GM21526 (cell line): Measurements from ENCODE around the gene C9orf50.
"Not testable (repeated sequence)": the region's sequence is repeated elsewhere in the genome, so short reads cannot be mapped to it uniquely, and the experiment has no call there.

Experiments used
- ATAC-seq: cut with Tn5 transposase; IDR thresholded peaks from one replicate; pipeline ENCODE4 v1.9.1; 2021; ENCODE audit warnings: moderate library complexity; ENCODE audit not compliant: unreplicated experiment, low FRiP score

The C9orf50 gene

DNA sequence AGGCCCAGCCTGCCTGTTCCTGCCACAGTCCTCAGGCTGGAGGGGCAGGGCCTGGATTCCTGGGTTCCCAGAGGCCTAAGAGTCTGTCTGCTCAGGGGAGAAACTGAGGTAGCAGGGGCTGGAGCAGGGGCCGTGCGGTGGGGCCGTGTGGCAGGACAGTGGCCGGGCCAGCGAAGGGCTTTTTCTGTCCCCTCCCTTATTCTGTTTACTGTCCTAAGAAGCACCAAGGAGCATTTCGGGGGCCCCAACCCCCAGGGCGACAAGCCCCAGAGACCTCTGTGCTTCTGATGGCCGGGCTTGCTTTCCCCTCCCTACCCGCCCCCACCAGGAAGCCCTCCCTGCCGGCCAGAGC lies 27.8 kb upstream of the C9orf50 start:
- ATAC-seq = no peak

DNA sequence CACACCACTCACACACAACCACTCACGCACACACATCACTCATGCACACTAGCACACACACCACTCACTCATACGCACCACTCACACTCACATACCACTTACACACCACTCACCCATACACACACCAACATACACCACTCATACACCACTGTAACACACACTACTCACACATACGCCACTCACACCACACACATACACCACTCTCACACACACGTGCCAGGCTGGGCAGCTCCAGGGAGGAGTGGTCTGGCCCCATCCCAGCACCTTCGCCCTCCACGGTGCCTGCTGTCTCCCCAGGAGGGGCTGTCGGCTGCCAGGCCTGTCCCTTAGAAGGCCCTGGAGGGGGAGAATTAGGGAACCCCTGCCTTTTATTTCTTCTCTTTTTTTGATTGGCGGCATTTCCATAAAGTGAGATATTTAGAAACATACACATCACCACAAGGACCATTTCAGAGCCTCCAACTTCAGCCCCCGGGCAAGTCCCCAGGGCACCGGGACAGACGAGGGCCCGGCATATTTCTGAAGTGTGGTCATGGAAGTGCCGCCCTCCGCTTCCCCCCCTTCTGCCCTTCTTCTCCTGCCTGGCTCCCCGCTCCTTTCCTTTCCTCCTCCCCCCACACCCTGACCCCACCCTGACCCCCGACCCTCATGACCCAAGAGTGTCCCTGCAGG lies 27.3 kb upstream of the C9orf50 start:
- no peak for ATAC-seq

DNA sequence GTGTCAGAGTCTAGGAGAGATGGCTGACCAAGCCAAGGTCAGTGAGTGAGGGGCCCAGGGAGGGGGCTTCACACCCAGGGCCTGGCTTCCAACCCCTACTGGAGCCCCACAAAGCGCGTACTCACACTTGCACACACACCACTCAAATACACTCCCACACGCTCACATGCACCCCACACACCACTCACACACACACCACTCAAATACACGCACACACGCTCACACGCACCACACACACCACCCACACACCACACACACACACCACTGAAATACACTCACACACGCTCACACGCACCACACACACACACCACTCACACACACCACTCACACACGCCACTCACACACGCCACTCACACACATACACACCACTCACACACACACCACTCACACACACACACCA lies 26.7 kb upstream of the C9orf50 start:
- no peak for ATAC-seq

DNA sequence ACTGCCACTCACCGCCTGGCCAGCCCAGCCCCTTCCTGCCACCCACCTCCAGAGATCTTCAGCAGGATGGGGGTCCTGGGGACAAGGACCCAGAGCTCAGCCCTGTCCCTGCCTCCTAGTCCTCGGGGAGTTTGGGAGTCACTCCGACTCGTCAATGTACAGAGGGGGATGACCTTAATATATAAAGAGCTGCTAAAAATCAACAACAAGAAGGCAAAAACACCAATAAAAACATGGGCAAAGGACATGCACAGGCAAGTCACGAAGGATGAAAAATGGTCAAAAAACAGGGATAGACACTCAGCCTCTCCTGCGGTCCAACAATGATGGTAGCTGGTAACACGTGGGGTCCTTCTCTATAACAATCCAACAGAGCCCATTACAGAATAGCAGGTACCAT lies 25.8 kb upstream of the C9orf50 start:
- no peak for ATAC-seq

DNA sequence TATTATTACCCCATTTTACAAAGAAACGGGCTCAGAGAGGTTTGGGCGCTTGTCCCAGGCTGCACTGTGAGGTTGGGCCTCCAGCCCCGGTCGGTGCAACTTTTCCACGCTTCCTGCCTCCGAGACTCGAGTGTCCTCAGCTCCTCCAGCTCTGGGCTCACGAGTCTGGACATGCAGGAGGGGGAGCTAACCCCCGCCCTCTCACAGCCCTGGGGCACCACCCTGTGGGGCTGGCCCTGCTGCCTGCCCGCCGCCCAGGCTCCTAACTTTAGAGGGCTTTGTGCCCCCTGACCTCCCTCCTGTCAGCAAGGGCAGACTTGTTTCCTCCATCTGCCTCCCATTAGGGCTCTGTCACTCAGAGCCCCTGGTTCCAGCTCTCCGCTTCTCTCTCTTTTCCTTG lies 25.4 kb upstream of the C9orf50 start:
- no peak for ATAC-seq

DNA sequence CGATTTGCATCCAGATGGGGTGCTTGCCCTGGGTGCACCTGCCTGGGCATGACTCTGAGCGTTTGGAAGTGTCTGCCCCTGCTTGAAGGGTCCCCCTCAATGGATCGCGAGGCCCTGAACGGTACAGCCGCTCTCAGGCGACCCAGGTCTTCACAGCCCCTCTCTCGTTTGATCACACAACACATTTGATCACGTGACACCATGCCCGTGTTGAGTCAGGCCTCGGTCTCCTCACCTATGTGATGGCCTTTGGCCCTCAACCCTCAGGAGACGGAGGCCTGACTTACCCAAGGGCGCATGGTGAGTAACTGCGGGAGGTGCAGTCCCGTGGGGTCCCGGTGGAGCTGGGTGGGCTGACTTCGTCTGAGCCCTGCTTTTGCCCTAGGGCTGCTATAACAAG lies 24.0 kb upstream of the C9orf50 start:
- ATAC-seq = no peak

DNA sequence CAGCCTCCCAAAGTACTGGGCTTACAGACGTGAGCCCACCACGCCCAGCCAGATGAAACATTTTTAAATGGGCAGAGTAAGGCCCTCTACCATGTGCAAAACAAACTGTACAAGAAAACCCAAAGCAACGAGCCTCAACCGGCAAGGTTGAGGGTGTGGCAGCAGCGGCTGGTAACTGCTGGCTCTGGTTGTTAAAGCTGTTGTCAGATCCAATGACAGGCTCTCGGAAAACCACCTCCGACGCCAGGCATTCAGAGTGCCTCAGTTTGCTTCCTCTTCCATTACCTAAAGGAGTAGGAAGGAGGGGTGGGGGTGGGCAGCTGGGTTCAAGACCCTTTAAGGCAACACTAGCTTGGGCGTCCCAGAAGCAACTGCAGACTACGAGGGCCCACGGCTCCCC lies 23.5 kb upstream of the C9orf50 start:
- ATAC-seq = no peak

DNA sequence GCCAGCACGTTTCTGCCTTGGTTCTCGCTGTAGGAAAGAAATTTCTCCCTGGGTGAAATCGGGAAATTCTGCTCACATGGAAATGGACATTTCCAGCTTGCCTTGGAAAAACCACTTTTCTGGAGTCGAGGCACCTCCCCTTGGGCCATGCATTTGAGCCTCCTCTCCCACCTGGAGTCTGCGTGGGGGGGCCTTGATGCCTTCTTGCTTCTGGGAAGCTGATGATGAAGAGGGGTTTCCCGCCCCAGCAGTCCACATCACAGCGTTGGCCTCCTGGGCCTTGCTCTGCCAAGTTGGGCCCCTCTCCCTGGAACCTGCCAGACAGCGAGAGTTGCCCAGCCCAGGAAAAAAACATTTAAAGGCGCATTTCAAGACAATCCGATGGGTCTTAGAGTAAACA lies 22.8 kb upstream of the C9orf50 start:
- ATAC-seq = no peak

DNA sequence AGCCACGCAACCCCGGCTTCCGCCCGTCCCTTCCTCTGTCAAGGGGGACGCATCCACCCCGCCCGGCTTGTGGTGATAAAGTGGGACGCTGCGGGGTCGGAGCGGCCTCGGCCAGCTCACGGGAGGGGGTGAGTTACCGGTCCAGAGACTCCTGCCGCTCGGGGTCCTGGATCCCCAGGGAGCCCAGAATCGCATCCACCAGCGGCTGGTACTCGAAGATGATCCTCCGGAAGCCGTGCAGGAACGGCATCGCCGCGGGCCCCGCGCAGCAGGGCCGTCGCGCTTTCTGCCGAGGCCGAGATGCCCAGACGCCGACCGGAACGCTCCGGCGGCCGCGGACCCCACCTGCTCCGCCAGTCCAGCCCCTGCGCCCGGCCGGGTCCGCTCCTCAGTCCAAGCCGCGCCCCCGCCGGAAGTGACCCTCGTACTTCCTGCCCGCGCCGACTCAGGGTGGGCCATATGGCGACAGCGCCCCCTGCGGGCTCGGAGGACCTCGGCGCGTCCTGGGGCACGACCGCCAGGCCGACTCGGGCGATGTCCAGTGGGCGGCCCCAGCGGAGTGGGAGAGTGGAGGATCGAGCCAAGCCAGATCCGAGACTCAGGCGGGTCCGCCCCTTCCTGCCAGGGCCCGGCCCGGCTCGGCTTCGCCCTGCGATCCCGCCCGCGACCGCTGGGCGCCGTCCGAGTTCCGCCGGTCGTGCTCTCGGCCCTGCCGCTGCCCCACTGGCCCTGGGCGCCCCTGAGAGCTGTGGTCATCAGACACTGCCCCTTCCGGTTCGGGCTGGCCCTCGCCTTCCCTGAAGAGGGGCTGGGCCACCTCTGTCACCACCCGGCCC lies 21.1 kb upstream of the C9orf50 start, which contains the start of gene ASB6:
Gene ASB6, minus strand, starts transcription at position 402 of the 836 bp plus-strand sequence. Its CDS starts 152 bp downstream, at position 250.
- ATAC-seq = peak; percentile 83

DNA sequence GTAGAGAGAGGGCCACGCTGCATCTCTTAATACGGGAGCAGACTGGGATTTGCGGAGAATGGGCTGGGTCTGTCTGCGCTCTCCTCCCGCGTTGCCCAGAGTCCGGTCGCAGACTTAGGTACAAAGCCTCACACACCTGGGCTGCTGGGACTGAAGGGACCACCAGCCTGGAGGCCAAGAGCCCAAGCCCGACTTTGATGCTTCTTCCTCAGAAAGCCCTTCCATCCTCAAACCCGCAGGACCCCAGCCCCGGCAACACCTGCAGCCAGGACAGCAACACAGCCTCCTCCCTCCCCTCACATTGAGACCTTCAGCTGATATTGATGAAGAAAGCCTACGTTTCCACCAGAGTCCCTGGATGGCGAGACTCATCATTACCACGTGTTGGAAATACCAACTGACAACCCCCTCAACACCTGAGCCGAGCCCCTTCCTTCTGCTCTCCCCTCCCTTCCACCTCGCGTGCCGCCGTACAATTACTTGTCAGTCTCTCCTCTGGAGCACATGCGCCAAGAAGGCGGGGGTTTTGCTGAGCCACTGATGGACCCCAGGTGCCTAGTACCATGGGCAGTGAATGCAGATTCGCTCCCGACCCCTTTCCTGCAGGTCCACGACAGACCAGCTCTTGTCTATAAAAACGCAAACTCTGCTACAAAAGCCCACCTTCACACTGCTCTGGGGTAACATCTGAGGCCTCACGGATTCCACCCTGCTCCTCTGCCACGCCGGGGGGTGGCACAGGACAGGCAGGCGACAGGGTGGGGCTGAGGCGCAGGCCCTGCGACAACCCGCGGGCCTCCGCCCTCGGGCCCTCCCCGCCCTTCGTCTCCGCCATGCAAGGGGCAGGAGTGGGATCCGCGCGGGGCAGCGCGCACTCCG lies 20.2 kb upstream of the C9orf50 start:
- peak; percentile 10 for ATAC-seq

DNA sequence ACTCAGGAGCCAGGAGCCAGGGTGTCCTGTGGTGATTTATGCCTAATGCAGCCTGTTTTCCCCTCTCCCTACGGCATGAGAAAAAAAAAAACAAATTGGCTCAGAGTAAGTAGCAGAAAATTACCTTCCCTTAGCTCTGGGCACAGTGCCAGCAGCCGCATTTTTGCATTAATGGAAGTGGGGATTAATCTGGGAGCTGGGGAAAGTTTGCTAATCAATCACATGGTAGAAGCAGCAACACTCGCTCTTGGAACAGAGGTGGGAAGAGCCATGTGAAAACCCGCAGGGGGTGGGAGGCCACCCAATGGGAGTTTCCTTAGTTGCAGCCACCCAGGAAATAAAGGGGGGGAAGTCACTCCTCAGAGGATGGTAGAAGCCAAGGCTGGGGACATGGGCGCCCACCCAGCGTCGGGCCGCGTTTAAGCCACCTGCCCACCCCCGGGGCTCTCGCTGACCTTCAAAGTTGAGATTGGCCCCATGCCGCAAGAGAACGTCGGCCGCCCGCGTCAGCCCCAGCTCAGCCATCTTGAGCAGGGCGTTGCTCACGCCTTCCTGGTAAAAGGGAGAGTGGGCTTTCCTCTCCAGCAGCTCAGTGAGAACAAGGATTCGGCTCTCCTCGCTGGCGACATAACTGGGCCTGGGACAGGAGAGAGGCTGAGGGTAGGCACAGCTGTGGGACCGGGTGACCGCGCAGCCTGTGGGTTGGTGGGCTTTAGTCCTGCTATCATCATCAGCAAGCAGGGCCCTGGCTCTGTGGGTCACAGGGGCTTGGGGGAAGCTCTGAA lies 19.4 kb upstream of the C9orf50 start:
- no peak for ATAC-seq

DNA sequence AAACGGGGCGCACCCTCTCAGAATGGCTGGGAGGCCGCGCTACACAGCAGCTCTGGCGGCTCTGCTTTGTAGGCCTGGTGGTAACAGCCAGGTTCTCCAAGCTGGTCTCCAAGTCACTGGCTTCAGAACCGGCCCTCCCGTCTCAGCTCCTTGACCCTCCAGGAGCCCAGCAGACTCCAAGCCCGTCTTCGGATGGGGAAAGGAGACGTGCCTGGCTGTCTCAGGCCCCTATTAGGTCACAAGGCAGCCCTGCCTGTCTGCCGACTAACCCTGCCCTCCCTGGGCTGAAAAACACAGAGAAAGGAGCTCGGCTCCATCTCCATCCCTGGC lies 18.8 kb upstream of the C9orf50 start:
- ATAC-seq = no peak

DNA sequence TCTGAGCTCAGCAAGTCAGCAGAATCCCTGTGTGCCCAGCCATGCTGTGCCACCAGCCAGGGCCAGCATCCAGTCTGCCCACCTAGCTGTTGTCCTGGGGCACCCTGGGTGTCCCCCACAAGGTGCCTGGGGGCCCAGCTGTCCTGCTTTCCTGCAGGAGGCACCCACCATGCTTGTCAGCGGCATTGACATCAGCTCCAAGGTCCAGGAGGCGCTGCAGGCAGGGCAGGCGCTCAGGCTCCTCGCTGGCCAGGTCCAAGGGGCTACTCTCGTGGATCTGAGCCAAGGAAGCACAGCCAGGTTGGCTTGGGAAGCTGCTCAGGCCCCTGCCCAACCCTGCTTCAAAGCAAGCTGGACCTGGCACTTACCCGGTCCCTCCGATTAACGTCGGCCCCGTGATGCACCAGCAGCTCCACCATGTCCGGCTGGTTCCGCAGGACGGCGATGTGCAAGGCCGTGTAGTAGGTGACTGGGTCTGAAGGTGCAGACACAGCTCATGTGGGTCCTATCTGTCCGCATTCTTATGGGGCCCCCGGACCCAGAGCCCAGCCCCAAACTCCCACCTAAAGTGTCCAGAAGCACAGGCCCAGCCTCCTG lies 18.2 kb upstream of the C9orf50 start:
- ATAC-seq = no peak

DNA sequence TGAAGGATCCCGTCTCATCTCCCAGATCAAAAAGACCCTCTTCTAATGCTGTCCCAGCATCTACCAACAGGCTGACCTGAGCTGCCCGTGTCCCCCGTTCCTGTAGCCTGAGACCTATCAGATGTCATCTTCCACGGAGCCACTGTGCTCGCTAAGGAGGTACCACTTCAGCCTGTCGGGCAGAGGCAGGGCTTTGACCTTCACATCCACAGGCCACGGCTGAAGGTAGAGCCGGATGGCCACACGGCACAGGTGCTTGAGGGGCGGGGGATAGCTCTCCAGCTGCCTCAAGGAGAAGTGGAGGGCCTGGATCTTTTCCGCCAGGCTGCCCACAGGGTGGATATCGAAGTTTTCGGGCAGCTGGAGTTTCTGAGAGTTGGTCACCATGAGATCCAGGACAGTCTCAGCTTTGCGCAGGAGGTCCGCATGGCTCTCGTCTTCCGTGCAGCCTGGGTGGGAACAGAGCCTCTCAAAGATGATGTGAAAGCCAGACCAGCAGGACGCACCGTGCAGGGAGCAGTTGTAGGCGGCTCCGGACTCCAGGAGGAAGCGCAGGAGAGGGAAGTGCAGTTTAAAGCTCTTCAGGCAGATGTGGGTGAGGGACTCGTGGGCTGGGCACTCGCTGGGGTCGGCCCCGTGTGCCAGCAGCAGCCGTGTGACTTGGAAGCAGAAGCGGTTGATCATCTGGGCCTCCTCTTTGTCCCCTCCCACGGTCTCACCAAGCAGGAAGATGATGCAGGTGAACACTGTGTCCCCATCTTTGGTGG lies 17.0 kb upstream of the C9orf50 start:
- ATAC-seq = no peak

DNA sequence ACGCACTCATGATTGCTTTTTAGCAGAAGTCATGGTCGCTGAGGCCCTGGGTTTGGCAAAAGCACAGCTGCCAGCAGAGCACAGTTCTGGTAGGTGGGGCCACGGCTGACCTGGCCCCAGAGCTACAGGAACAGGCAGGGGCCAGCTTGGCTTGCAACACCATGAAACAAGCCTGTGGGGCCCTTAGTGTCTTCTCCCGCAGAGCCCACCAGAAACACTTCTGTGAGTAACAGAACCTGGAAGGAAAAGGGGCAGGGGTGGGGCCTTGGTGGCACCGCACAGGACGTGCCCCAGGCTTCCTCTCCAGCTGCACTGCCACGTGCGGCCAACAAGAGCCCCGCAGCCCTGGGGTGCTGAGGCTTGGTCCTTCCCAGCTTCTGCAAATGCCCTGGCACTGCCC lies 16.2 kb upstream of the C9orf50 start:
- ATAC-seq = no peak

DNA sequence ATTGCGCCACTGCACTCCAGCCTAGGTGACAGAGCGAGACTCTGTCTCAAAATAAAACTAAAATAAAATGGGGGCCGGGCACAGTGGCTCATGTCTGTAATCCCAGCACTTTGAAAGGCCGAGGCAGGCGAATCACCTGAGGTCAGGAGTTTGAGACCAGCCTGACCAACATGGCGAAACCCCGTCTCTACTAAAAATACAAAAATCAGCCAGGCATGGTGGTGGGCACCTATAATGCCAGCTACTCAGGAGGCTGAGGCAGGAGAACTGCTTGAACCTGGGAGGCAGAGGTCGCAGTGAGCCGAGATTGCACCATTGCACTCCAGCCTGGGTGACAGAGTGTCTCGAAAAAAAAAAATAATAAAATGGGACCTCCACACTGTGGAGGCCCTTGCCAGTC lies 15.4 kb upstream of the C9orf50 start:
- ATAC-seq = not testable (repeated sequence)

DNA sequence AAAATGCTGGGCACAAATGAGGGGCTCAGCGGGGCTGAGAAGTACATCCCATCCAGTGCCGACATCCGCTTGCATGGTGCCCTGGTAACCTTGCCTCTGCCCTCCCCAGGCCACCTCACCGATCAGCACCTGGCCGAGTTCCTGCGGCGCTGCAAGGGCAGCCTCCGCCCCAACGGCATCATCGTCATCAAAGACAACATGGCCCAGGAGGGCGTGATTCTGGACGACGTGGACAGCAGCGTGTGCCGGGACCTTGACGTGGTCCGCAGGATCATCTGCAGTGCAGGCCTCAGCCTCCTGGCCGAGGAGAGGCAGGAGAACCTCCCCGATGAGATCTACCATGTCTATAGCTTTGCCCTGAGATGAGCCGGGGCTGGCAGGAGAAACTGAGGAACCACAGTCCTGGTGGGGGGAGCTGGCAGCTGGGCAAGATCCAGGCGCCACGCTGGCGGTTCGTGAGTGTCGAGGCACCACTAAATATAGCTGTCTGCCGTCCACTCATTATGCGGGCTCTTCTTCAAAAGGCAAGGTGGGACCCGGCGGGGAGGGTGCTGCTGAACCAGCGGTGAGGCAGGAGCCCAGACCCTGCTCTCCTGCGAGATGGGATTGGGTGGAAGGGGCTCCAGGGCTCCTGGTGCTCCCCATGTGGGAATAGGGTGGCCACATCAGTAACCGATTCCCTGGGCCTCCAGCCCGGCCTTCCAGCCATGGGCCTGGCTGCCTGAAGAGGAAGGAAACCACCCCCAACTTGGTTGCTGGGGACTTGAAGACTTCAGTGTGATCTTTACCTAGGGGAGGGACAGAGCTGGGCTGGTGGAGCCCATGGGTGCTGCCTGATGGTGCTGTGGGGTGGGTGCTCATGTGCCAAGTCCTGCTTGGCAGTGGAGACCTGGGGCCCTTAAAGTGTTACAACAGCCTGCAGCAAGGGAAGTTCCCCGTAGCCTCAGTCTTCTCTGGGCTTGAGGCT lies 14.5 kb upstream of the C9orf50 start:
- no peak for ATAC-seq

DNA sequence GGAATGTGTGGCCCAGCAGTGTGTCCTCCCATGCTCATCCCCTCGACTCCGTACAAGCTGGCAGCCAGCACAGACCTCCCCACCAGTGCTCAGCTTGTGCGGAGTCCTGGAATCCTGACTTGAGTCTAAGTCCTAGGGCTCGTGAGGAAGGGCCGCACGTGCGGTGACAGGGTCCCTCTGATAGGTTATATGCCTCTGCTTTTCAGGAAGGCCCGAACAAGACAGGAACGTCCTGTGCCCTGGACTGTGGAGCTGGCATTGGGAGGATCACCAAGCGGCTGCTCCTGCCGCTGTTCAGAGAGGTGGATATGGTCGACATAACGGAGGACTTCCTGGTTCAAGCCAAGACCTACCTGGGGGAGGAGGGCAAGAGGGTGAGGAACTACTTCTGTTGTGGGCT lies 12.9 kb upstream of the C9orf50 start:
- ATAC-seq = no peak
